ENCODE measurements around the gene NIBAN1. TPM values are rescaled to one million over a fixed set of nuclear protein-coding genes. Genes with fewer than 3 reads are reported as not detected.

The NIBAN1 gene
- total RNA-seq, 1 experiment from 2014 or later = 6.7 TPM

- ChIA-PET CTCF (no interaction called here), POLR2A (no interaction called here)
- H3K4me1 ChIP-seq (ENCODE audit: control insufficient read depth, insufficient read depth, low read length) = no peaks in the 10 kb centered on the region
- no peaks in the 10 kb centered on the region for H3K27me3 ChIP-seq (ENCODE audit: control insufficient read depth, insufficient read depth, low read length)
- DNase-seq (ENCODE audit: low read depth, low spot score) (no peak), ATAC-seq (no peak)
- no peak for TF ChIP-seq SIN3A (IDR thresholded peaks at IDR 0.05; ENCODE audit: borderline replicate concordance, insufficient read depth, low read depth, low read length)
- TF ChIP-seq POLR2AphosphoS5 (IDR thresholded peaks at IDR 0.05; ENCODE audit: low read depth, low read length) = no peak
- no peak for TF ChIP-seq REST (IDR thresholded peaks at IDR 0.05; ENCODE audit: insufficient read depth in 1 of 2, low read depth in 2 of 2, low read length in 1 of 2)
- no peak for TF ChIP-seq CTCF (IDR thresholded peaks at IDR 0.05)
- TF ChIP-seq TCF7L2 (IDR thresholded peaks at IDR 0.05; ENCODE audit: low read depth, low read length) = no peak
- in situ Hi-C loops (cut with HindIII; ENCODE audit: low pct_unique_long_range_greater_than_20kb, low sequenced_read_pairs) (no loop called here), intact Hi-C loops (cut with micrococcal nuclease; ENCODE audit: unreplicated experiment) (no loop called here)
- H3K36me3 ChIP-seq (ENCODE audit: control insufficient read depth, insufficient read depth, low read length) = no peaks in the 10 kb centered on the region
- H3K4me3 ChIP-seq (ENCODE audit: low read depth in 2 of 2, low read length in 2 of 2) = no peak overlapping the region
- BruUV-seq (replicated peaks) = no TSS peak
- H3K9me3 ChIP-seq (ENCODE audit: control insufficient read depth, insufficient read depth, low read depth, low read length) = no peaks in the 10 kb centered on the region
- H3K27ac ChIP-seq (ENCODE audit: low read length) = no peak overlapping the region
Observed at GRCh38 chr1:184943998-184944397, 30.3 kb downstream of the NIBAN1 start.

- in situ Hi-C loops (cut with HindIII; ENCODE audit: low pct_unique_long_range_greater_than_20kb, low sequenced_read_pairs) (no loop called here), intact Hi-C loops (cut with micrococcal nuclease; ENCODE audit: unreplicated experiment) (no loop called here)
- H3K27me3 ChIP-seq (ENCODE audit: control insufficient read depth, insufficient read depth, low read length) = no peaks in the 10 kb centered on the region
- H3K4me3 ChIP-seq (ENCODE audit: low read depth in 2 of 2, low read length in 2 of 2) = no peak overlapping the region
- H3K9me3 ChIP-seq (ENCODE audit: control insufficient read depth, insufficient read depth, low read depth, low read length) = no peaks in the 10 kb centered on the region
- ChIA-PET CTCF (no interaction called here), POLR2A (no interaction called here)
- no TSS peak for BruUV-seq (replicated peaks)
- no peak for ATAC-seq
- DNase-seq (ENCODE audit: low read depth, low spot score) = no peak
- TF ChIP-seq SIN3A (IDR thresholded peaks at IDR 0.05; ENCODE audit: borderline replicate concordance, insufficient read depth, low read depth, low read length) (no peak), TCF7L2 (IDR thresholded peaks at IDR 0.05; ENCODE audit: low read depth, low read length) (no peak), CTCF (IDR thresholded peaks at IDR 0.05) (no peak), POLR2AphosphoS5 (IDR thresholded peaks at IDR 0.05; ENCODE audit: low read depth, low read length) (no peak), REST (IDR thresholded peaks at IDR 0.05; ENCODE audit: insufficient read depth in 1 of 2, low read depth in 2 of 2, low read length in 1 of 2) (no peak)
- H3K36me3 ChIP-seq (ENCODE audit: control insufficient read depth, insufficient read depth, low read length) = no peaks in the 10 kb centered on the region
- no peaks in the 10 kb centered on the region for H3K4me1 ChIP-seq (ENCODE audit: control insufficient read depth, insufficient read depth, low read length)
- no peak overlapping the region for H3K27ac ChIP-seq (ENCODE audit: low read length)
Observed at GRCh38 chr1:184941735-184942134, 32.6 kb downstream of the NIBAN1 start.

All from Panc1 (cell line).